Cardiac fibroblast (primary cell): ENCODE data around the gene TEX38.

Experiments
- DNase-seq, 2 donors: peaks; one replicate each; pipeline versions ENCODE4 v3.0.0 to v3.0.0-alpha.2; 2010; ENCODE audit warnings: low read depth in 2 of 2
- H3K4me3 ChIP-seq, 2 donors: replicated peaks in 1 of 2; 1 replicate in 1 of 2; 2 replicates in 1 of 2; pipeline ENCODE4 v1.5.1; 2011; ENCODE audit warnings: low read depth in 2 of 2, low read length in 2 of 2, mild to moderate bottlenecking in 2 of 2, moderate library complexity in 1 of 2
- TF ChIP-seq, protein P1 (sequence below): IDR thresholded peaks from one replicate; pipeline ENCODE4 v1.5.1; 2011; ENCODE audit warnings: low read depth, mild to moderate bottlenecking, low read length, inconsistent platforms

Gene TEX38

DNA sequence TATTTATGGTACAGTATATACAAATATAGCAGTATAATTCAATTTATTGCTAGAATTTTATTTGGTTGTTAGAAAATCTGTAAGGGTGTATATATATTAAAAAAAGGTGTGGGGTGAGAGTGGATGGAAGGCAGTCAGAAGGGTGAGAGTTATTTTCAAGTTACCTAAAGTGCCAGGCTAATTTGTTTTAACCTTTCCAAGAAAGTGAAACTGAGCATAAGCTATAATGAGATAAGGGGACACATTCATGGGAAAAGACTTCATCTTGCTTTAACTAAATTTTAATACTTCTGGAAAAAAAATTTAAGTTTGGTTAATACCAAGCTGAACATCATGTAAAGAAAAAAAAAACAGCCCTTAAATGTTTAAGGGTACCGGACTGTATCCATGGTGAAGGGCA, 4.9 kb downstream of the TEX38 start:
- TF ChIP-seq, protein P1, sequence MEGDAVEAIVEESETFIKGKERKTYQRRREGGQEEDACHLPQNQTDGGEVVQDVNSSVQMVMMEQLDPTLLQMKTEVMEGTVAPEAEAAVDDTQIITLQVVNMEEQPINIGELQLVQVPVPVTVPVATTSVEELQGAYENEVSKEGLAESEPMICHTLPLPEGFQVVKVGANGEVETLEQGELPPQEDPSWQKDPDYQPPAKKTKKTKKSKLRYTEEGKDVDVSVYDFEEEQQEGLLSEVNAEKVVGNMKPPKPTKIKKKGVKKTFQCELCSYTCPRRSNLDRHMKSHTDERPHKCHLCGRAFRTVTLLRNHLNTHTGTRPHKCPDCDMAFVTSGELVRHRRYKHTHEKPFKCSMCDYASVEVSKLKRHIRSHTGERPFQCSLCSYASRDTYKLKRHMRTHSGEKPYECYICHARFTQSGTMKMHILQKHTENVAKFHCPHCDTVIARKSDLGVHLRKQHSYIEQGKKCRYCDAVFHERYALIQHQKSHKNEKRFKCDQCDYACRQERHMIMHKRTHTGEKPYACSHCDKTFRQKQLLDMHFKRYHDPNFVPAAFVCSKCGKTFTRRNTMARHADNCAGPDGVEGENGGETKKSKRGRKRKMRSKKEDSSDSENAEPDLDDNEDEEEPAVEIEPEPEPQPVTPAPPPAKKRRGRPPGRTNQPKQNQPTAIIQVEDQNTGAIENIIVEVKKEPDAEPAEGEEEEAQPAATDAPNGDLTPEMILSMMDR, result no peak
- H3K4me3 ChIP-seq, result no peak overlapping the region
- no peak for DNase-seq

DNA sequence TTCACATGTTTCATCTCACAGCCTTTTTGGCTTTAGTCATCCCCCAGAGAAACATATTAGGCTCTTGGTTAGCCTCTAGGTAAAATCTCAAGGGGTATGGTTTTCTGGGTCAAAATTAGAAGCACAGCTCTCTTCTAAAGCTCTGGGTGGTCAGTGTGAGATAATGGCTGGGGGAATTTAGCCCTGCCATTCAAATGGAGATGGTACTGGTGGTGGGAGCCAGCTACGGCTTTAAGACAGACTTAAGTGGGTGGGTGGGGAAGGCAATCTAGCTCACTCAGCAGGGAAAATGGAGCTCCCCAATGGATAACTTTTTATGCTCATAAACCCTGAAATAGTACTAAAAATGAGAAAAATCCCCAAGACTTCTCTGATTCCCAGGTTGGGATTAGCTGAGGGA, 5.7 kb downstream of the TEX38 start:
- H3K4me3 ChIP-seq, result no peak overlapping the region
- TF ChIP-seq, protein P1, result no peak
- no peak for DNase-seq

DNA sequence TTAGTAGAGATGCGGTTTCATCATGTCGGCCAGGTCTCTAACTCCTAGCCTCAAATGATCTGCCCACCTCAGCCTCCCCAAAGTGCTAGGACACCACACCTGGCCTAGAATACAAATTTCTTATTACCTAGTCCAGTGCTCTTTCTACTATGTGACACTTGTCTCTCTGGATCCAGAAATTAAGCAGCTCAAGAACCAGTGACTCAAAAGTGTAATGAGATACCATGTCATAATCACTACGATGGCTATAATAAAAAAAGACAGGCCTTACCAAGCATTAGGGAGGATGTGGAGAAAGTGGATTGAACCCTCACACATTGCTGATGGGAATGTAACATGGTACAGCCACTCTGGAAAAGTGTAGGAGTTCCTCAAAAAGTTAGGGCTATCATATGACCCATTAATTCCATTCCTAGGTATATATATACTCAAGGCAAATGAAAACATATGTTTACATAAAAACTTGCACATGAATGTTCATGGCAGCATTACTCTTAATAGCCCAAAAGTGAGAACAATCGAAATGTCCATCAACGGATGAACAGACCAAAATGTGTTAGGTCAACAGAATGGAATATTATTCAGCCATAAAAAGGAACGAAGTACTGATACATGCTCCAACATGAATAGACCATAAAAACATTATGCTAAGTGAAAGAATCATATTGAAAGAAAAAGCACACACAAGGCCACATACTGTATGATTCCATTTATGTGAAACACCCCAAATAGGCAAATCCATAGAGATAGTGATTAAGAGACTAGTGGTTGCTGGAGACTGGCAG, 8.3 kb downstream of the TEX38 start:
- no peak overlapping the region for H3K4me3 ChIP-seq
- TF ChIP-seq, protein P1, result no peak
- no peak for DNase-seq

DNA sequence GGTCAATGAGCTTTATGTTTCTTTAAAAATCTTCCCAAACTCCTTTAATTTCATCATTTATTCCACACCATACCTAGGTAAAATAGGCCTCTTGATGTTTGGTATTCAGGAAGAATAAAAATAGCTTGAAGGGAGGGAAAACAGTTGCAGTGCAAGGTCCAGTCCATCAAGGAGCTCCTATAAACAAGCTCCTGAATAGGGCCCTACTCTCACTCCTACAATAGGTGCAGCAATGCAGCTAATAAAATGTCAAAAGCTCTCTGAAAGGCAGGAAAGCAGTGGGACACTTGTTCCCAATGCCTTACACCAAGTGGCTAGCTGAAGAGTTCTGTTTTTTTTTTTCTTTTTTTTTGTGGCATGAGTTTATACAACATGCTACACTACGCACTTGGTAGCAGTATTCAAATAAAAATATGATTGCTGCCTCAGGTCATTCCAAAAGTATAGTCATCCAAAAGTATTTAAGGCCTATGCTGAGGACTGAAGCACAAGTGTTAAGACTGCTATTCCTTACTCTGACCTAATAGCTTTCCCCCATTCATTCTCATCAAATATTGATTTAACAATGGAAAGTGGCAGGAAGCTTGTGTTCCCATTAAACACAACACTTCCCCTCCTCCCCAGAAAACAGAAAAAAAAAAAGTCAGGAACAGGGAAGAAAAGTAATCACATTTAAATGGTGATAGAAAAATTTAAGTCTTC, 9.8 kb downstream of the TEX38 start:
- no peak for DNase-seq
- TF ChIP-seq, protein P1, result no peak
- no peak overlapping the region for H3K4me3 ChIP-seq

DNA sequence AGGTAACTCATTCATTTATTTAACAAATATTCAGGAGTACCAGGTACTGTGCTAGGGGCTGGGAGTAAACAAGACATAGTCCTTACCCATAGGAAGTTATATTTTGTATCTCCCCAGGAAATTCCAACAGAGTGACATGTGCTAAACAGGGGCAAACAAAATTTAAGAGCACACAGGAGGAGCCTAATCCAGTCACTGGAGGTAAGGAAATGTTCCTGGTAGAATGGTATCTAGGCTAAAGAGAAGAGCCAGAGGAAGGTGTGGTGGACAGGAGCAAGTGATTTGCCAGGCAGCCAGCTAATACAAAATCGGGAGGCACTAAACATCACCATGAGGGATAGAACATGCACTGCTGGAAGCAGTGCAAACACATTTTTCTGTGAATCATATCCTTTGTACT, 10.4 kb downstream of the TEX38 start:
- TF ChIP-seq, protein P1, result no peak
- H3K4me3 ChIP-seq, result no peak overlapping the region
- no peak for DNase-seq

DNA sequence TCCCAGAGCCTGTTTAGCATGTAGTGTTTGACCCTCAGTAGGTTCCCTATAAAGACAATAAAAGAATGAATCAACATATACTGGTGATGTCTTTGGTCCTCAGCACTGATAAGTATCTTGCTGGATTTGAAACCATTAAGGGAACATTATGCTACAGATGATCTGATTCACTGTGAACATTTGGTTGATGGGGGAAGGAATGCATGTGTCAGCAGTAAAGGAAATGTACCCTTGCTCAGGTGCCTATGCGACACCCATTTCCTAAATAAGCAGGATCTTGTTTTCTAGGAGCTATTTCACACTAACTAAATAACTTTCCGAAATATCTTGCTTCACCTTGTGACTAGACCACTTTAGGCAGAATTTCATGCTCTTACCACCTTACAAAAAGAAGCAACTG, 13.0 kb downstream of the TEX38 start:
- DNase-seq, result no peak
- no peak overlapping the region for H3K4me3 ChIP-seq
- TF ChIP-seq, protein P1, result no peak
